ENCODE data around the gene GUK1.
"Not testable (repeated sequence)": the region's sequence is repeated elsewhere in the genome, so short reads cannot be mapped to it uniquely, and the experiment has no call there.

Gene GUK1

GRCh38 chr1:228104526-228105269 lies 35.4 kb upstream of the GUK1 start:
- DNase-seq (ENCODE audit: low spot score): no peak

- DNase-seq (ENCODE audit: low spot score): no peak
These were observed 34.6 kb upstream of the GUK1 start for GRCh38 chr1:228105270-228105995.

DNA sequence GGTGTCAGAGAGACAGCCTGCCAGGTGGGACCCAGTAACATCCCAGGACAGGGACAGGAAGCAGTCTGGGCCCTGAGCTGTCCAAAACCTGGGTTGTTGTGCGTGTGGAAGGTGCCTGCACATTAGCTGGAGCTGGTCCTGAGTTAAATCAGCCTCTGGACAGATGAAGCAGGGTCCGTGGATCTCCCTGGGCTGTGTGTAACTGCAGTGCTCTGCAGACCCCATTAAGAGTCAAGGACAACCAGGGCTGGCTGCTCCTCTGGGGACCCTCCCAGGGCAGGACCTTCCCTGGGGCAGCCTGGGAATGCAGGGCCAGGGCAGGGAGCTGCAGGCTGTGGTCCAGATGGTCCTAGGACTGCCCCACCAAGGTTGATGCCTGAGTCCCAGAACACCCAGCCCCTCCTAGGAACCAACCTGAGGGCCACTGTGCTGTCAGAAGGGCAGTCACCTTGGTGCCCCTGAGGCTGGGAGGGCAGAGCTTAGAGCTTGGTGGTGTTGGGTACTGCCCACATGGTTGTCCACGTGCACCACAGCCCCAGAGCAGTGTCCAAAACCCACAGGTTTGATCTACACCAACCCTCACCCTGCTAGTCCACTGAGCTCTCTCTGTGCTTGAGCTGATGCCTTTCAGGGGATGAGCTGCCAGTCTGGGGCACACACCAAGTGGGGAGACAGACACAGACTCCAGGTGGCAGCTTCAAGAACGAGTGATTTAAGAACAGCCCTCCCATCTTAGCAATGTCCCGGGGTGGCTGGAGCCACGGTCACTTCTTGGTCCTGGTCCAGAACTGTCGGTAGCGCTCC lies 33.9 kb upstream of the GUK1 start:
- DNase-seq (ENCODE audit: low spot score): no peak

GRCh38 chr1:228106800-228107054 lies 33.4 kb upstream of the GUK1 start:
- no peak for DNase-seq (ENCODE audit: low spot score)

DNA sequence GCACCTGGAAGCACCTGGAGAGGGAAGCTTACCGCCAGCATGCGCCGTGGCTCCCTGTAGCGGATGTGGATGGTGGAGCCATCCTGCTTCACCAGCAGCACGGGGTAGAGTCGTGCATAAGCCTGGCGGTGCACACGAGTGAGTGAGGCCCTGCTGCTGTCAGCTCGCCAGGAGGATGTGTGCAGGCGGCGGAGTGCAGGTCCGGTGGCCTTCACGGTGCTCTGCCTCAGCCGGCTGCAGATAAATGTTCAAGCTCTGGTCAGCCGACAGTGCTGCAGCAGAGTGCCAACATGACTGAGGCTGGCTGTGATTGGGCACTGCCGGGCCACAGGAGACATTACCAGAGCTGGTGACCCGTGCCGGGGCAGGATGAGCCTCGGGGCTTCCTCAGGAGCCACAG lies 32.4 kb upstream of the GUK1 start:
- DNase-seq (ENCODE audit: low spot score): no peak

GRCh38 chr1:228108055-228108690 lies 31.9 kb upstream of the GUK1 start:
- DNase-seq (ENCODE audit: low spot score): no peak

DNA sequence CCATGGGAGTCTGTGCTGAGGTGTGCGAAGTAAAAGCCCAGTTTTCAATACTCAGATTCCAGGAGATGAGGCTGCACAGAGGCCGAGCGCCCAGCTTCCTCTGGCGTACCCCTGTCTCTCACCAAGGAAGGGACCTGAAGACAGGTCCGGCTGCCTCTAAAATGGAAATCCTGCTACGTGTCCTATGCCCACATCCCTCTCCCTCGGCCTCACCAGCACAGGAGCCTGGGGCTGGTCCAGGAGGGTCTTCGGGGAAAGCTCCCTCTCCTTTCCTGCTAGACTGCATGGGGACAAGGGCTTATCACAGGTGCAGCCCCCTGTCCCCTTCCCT lies 31.4 kb upstream of the GUK1 start:
- DNase-seq (ENCODE audit: low spot score): no peak

DNA sequence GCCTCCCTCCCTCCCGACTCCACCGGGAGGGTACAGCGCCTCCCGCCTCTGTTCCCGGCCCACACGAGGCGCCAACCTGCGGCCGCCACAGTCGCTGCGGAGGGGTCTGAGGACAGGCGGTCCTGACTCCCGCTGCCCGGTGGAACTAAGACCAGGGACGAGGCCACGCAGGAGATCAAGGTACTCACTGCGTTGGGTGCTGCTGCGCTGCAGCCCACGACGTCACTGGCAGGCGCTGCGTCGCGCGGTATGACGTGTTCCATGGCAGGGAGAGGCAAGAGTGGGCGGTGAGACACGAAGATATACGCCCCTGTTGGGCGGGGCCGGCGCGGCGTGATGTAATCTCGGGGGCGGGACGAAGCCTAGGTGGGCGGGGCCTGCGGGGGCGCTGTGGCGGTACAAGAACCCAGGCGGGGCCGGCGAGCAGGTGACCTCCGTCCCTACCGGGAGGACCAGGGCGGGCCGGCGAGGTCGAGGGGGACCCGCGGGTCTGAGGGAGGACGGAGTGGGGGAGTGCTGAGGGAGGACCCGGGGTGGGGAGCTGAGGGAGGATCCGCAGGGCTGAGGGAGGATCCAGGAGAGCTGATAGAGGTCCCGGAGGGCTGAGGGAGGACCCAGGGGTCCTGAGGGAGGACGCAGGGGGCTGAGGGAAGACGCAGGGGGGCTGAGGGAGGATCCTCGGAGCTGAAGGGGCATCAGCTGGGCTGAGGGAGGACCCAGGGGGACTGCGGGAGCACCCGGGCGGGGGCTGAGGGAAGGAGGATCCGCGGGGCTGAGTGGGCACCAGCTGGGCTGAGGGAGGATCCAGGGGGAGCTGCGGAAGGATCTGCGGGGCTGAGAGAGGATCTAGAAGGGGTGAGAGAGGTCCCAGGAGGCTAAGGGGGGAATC lies 30.8 kb upstream of the GUK1 start, which contains the start of gene MRPL55:
Gene MRPL55, minus strand, starts transcription at position 227 of the 889 bp plus-strand sequence. CDS start 1,039 bp downstream, outside the sequence.
- peak; percentile 96 for DNase-seq (ENCODE audit: low spot score)

DNA sequence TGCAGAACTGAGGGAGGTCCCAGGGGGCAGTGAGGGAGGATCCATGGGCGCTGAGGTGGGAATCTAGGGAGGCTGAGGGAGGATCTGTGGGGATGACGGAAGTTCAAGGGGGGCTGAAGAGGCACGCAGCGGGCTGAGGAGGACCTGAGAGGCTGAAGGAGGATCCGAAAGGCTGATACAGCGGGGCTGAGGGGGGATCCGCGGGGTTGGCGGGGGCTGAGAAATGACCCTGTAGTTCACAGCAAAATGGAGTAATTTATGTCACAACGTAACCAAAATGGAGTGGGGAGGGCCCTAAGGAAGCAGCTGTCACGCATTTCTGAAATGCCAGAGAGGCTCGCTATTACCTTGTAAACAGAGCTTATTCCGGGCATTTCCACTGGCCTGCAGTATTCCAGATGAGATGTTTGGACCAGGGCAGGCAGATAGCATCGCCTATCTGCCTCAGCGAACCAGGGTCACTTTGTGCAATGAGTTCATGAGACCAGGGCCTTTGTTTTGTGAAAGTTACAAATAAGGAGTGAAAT lies 30.1 kb upstream of the GUK1 start:
- DNase-seq (ENCODE audit: low spot score): peak; percentile 47

DNA sequence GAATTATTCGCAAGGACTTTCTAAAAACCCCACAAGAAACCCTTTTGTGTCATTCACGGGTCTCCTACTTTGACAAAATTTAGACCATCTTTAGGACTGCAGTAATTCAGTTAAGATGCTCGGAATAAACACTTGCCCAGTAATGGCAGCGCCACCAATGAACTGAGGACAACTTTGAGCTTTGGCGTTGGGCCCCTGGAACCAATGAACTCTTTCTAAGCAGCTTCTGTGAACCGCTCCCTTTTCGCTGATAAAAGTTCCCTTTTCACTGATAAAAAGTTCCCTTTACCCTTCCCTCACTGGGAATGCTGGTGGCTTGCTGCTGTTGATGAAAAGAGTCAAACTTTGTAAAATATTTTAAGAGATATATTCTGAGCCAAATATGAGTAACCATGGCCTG lies 29.5 kb upstream of the GUK1 start:
- no peak for DNase-seq (ENCODE audit: low spot score)

- DNase-seq (ENCODE audit: low spot score): not testable (repeated sequence)
These were observed 28.8 kb upstream of the GUK1 start for GRCh38 chr1:228111315-228111714.

DNA sequence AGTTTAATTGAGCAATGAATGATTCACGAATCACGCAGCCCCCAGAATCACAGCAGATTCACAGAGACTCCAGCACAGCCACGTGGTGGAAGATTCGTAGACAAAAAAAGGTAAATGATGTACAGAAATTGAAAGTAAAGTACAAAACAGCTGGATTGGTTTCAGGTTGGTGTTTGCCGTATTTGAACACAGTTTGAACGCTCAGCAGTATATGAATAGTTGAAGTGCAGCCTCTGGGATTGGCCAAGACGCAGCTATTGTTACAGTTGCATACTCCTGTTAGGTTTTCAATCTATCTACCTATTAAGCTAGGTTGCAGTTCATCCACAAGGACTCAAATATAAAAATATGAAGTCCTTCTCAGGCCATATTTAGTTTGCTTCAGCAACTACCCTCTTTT lies 27.9 kb upstream of the GUK1 start:
- DNase-seq (ENCODE audit: low spot score): no peak

GRCh38 chr1:228112617-228113016 lies 27.5 kb upstream of the GUK1 start:
- DNase-seq (ENCODE audit: low spot score): no peak

GRCh38 chr1:228114827-228115226 lies 25.3 kb upstream of the GUK1 start:
- DNase-seq (ENCODE audit: low spot score): no peak

DNA sequence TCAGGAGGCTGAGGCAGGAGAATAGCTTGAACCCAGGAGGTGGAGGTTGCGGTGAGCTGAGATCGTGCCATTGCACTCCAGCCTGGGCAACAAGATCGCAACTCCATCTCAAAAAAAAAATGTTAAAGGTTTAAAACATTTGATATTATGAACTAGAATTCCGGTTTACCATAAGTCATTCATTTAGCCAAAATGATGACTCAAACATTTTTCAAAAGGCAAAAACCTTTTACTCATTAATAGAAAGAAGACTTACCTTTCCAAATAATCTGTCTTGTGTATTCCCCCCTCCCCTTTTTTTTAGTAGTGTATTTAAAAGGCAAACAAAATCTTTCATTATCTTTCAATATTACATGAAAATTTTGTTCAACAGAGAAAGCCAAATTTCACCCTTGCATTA lies 22.7 kb upstream of the GUK1 start:
- no peak for DNase-seq (ENCODE audit: low spot score)

DNA sequence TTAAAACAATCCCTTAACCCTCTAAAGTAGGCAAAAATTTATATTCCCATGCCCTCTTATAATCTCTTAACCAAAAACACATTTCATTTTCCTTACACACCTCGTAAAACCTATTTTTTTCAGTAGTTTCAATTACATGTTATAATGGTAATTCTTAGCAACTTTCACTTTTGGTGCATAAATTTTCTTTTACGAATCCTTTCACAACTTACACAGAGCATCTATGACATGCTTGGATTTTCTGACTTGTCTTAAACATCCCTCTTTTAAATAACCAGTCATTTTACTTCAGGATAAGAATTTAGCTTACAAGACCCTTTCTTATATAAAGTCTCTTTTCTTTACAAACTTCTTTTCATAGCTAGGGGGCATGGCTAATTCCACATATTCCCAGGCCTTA lies 22.0 kb upstream of the GUK1 start:
- no peak for DNase-seq (ENCODE audit: low spot score)

DNA sequence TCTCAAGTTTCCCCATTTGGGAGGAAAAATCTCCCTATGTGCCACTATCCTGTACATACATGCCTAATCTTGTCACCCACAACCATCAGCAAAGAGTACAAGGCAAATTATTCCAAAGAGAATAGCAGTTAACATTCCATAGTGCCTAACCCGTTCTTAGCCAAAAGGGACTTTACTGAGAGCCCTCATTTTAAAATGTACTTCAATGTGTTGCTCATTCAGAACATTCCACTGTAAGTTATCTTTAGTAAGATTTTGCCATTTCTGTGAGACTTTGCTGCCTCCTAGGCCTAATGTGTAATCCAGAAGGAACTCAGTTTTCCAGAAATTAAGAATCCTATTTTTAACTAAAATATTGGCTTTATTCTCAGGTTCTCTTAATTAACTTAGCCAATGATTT lies 19.7 kb upstream of the GUK1 start:
- no peak for DNase-seq (ENCODE audit: low spot score)

- no peak for DNase-seq (ENCODE audit: low spot score)
These were observed 19.1 kb upstream of the GUK1 start for GRCh38 chr1:228120857-228121489.

DNA sequence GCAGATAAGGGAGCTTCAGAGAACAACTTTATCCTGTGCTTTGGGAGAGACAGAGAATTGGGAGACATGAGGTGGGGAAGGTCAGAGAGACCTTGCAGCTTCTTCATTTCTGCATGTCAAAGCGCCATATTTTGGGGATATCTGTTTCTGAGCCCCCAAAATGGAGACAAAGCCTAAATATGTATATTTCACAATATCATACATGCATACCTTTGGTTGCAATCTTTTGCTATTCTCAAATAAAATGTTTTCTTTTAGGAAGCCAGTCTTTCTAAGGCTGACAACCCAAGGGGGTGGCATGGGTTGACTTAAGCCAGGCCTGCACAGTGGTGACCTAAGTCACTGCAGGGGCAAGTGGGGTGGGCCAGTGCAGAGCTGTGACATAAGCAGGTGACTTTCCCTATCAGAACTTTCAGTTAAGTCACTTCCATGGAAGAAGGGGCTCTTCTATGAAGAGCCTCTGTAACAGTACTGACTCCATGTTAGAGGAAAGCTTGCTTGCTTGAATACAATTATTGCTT lies 17.1 kb upstream of the GUK1 start:
- DNase-seq (ENCODE audit: low spot score): no peak

DNA sequence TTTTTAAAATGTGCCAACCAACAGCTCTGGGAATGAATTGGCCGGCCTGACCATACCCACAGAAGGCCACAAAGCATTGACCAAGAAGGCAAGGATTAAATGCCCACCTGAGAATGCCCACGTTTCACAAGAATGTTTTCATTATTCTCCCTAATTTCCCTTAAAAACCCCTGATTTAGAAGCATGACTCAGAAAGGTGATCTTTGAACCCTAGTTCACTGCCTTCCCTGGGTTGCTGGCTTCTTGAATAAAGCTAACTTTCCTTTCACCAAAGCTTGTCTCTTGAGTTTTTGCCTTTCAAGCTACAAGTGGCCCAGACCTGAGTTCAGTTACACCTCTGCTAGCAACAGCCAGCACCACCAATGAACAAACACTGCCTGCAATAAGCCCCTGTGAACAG lies 16.6 kb upstream of the GUK1 start:
- DNase-seq (ENCODE audit: low spot score): no peak

- no peak for DNase-seq (ENCODE audit: low spot score)
These were observed 14.9 kb upstream of the GUK1 start for GRCh38 chr1:228125185-228125584.
